ENCODE results near the gene RTKN2. TPM values are rescaled to one million over a fixed set of nuclear protein-coding genes. Genes with fewer than 3 reads are reported as not detected.

Gene RTKN2
- total RNA-seq, 1 experiment from 2014 or later, result 21.3 TPM

GRCh38 chr10:62302760-62303159, 34.1 kb upstream of the RTKN2 start:
- ATAC-seq (no peak), DNase-seq (ENCODE audit: low read depth, low spot score) (no peak)
- in situ Hi-C loops (cut with HindIII; ENCODE audit: low pct_unique_long_range_greater_than_20kb, low sequenced_read_pairs) (no loop called here), intact Hi-C loops (cut with micrococcal nuclease; ENCODE audit: unreplicated experiment) (no loop called here)
- no TSS peak for BruUV-seq (replicated peaks)
- no peak for TF ChIP-seq POLR2AphosphoS5 (IDR thresholded peaks at IDR 0.05; ENCODE audit: low read depth, low read length)
- TF ChIP-seq CTCF (IDR thresholded peaks at IDR 0.05), result no peak
- no peak for TF ChIP-seq TCF7L2 (IDR thresholded peaks at IDR 0.05; ENCODE audit: low read depth, low read length)
- TF ChIP-seq SIN3A (IDR thresholded peaks at IDR 0.05; ENCODE audit: borderline replicate concordance, insufficient read depth, low read depth, low read length), result no peak
- no peak for TF ChIP-seq REST (IDR thresholded peaks at IDR 0.05; ENCODE audit: insufficient read depth in 1 of 2, low read depth in 2 of 2, low read length in 1 of 2)
- ChIA-PET POLR2A (no interaction called here), CTCF (no interaction called here)
- Histone ChIP-seq H3K27ac (ENCODE audit: low read length) (no peak overlapping the region), H3K4me1 (ENCODE audit: control insufficient read depth, insufficient read depth, low read length) (no peaks in the 10 kb centered on the region), H3K9me3 (ENCODE audit: control insufficient read depth, insufficient read depth, low read depth, low read length) (peaks cover 3% of the 10 kb centered on the region; the same call in 1 of the 2 replicates), H3K36me3 (ENCODE audit: control insufficient read depth, insufficient read depth, low read length) (no peaks in the 10 kb centered on the region), H3K27me3 (ENCODE audit: control insufficient read depth, insufficient read depth, low read length) (no peaks in the 10 kb centered on the region), H3K4me3 (ENCODE audit: low read depth in 2 of 2, low read length in 2 of 2) (no peak overlapping the region)

GRCh38 chr10:62297857-62298256, 29.2 kb upstream of the RTKN2 start:
- ChIA-PET POLR2A (no interaction called here), CTCF (no interaction called here)
- Histone ChIP-seq H3K4me1 (ENCODE audit: control insufficient read depth, insufficient read depth, low read length) (no peaks in the 10 kb centered on the region), H3K27ac (ENCODE audit: low read length) (no peak overlapping the region), H3K36me3 (ENCODE audit: control insufficient read depth, insufficient read depth, low read length) (no peaks in the 10 kb centered on the region), H3K4me3 (ENCODE audit: low read depth in 2 of 2, low read length in 2 of 2) (no peak overlapping the region), H3K9me3 (ENCODE audit: control insufficient read depth, insufficient read depth, low read depth, low read length) (peaks cover 3% of the 10 kb centered on the region; the same call in 1 of the 2 replicates), H3K27me3 (ENCODE audit: control insufficient read depth, insufficient read depth, low read length) (no peaks in the 10 kb centered on the region)
- DNase-seq (ENCODE audit: low read depth, low spot score) (no peak), ATAC-seq (no peak)
- TF ChIP-seq CTCF (IDR thresholded peaks at IDR 0.05) (no peak), TCF7L2 (IDR thresholded peaks at IDR 0.05; ENCODE audit: low read depth, low read length) (no peak), POLR2AphosphoS5 (IDR thresholded peaks at IDR 0.05; ENCODE audit: low read depth, low read length) (no peak), REST (IDR thresholded peaks at IDR 0.05; ENCODE audit: insufficient read depth in 1 of 2, low read depth in 2 of 2, low read length in 1 of 2) (no peak), SIN3A (IDR thresholded peaks at IDR 0.05; ENCODE audit: borderline replicate concordance, insufficient read depth, low read depth, low read length) (no peak)
- BruUV-seq (replicated peaks), result no TSS peak
- intact Hi-C loops (cut with micrococcal nuclease; ENCODE audit: unreplicated experiment), result no loop called here
- in situ Hi-C loops (cut with HindIII; ENCODE audit: low pct_unique_long_range_greater_than_20kb, low sequenced_read_pairs), result no loop called here

Measured in Panc1 (cell line).